Measurements from ENCODE around the gene NT5C2. TPM values are rescaled to one million over a fixed set of nuclear protein-coding genes. Genes with fewer than 3 reads are reported as not detected.

The NT5C2 gene
- total and polyA plus RNA-seq, 5 donors from 2014 or later = 52.4 to 59.6 (median 56.9) TPM

DNA sequence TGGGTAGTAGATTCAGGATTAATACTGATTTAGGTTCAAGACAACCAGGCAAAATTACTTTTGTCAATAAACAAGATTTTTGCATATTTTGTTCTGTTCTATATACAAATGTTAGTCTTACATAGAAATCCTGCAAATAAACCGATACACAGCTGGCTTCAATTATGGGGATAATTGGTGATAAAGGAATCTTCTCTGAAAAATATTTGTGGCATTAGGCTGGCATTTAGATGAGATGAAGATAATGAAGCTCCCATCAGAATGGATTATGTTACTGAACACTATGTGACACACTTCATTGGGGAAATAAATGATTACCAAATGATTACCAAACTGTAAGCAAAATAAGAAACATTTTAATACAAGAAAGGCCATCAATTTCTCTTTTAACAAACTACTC, 65.8 kb downstream of the NT5C2 start:
- DNase-seq (no peak), ATAC-seq (ENCODE audit: low read depth in 2 of 2) (no peak)
- H3K27ac ChIP-seq (ENCODE audit: insufficient read depth, low read length, poor library complexity, severe bottlenecking) = no peak overlapping the region
- peaks cover 9% of the 10 kb centered on the region for H3K36me3 ChIP-seq (ENCODE audit: control insufficient read depth, insufficient read depth, low read length)
- H3K27ac Mint-ChIP-seq = no peak overlapping the region
- H3K9me3 ChIP-seq (ENCODE audit: control insufficient read depth in 2 of 2, low read length in 2 of 2) = no peaks in the 10 kb centered on the region
- no peak overlapping the region for H3K4me3 Mint-ChIP-seq
- peaks cover 9 to 21% (median 11%) of the 10 kb centered on the region in 4 donors for H3K4me1 Mint-ChIP-seq
- no peaks in the 10 kb centered on the region for H3K4me1 ChIP-seq (ENCODE audit: control insufficient read depth, insufficient read depth, low read length, poor library complexity, severe bottlenecking)
- H3K27me3 Mint-ChIP-seq = no peaks in the 10 kb centered on the region
- no peaks in the 10 kb centered on the region for H3K27me3 ChIP-seq (ENCODE audit: control insufficient read depth, insufficient read depth, low read length)
- peaks cover 0 to 2% (median 0%) of the 10 kb centered on the region in 7 donors for H3K9me3 Mint-ChIP-seq
- peaks cover 15% of the 10 kb centered on the region for H3K36me3 Mint-ChIP-seq
- no peak overlapping the region for H3K4me3 ChIP-seq (ENCODE audit: low read depth, low read length)

- Mint-ChIP-seq H3K4me3 (no peak overlapping the region), H3K9me3 (no peaks in the 10 kb centered on the region), H3K36me3 (peaks cover 9% of the 10 kb centered on the region), H3K4me1 (peaks cover 8 to 21% (median 11%) of the 10 kb centered on the region in 4 donors), H3K27me3 (no peaks in the 10 kb centered on the region), H3K27ac (no peak overlapping the region)
- no peaks in the 10 kb centered on the region for H3K9me3 ChIP-seq (ENCODE audit: control insufficient read depth in 2 of 2, low read length in 2 of 2)
- no peaks in the 10 kb centered on the region for H3K4me1 ChIP-seq (ENCODE audit: control insufficient read depth, insufficient read depth, low read length, poor library complexity, severe bottlenecking)
- no peaks in the 10 kb centered on the region for H3K27me3 ChIP-seq (ENCODE audit: control insufficient read depth, insufficient read depth, low read length)
- no peak overlapping the region for H3K27ac ChIP-seq (ENCODE audit: insufficient read depth, low read length, poor library complexity, severe bottlenecking)
- peaks cover 8% of the 10 kb centered on the region for H3K36me3 ChIP-seq (ENCODE audit: control insufficient read depth, insufficient read depth, low read length)
- no peak overlapping the region for H3K4me3 ChIP-seq (ENCODE audit: low read depth, low read length)
- DNase-seq = no peak
- ATAC-seq (ENCODE audit: low read depth in 2 of 2) = no peak
These were observed 67.5 kb downstream of the NT5C2 start for GRCh38 chr10:103125323-103126267.

GRCh38 chr10:103124420-103125096, 68.5 kb downstream of the NT5C2 start:
- H3K36me3 ChIP-seq (ENCODE audit: control insufficient read depth, insufficient read depth, low read length) = peaks cover 8% of the 10 kb centered on the region

GRCh38 chr10:103123282-103124024, 69.6 kb downstream of the NT5C2 start:
- H3K36me3 Mint-ChIP-seq = peaks cover 8% of the 10 kb centered on the region
- no peaks in the 10 kb centered on the region for H3K27me3 ChIP-seq (ENCODE audit: control insufficient read depth, insufficient read depth, low read length)
- no peaks in the 10 kb centered on the region for H3K27me3 Mint-ChIP-seq
- no peak overlapping the region for H3K27ac ChIP-seq (ENCODE audit: insufficient read depth, low read length, poor library complexity, severe bottlenecking)
- no peak overlapping the region for H3K27ac Mint-ChIP-seq
- no peak for DNase-seq
- H3K4me1 Mint-ChIP-seq = peaks cover 8 to 22% (median 11%) of the 10 kb centered on the region in 4 donors
- H3K4me3 ChIP-seq (ENCODE audit: low read depth, low read length) = no peak overlapping the region
- no peak for ATAC-seq (ENCODE audit: low read depth in 2 of 2)
- no peaks in the 10 kb centered on the region for H3K9me3 ChIP-seq (ENCODE audit: control insufficient read depth in 2 of 2, low read length in 2 of 2)
- H3K36me3 ChIP-seq (ENCODE audit: control insufficient read depth, insufficient read depth, low read length) = peaks cover 8% of the 10 kb centered on the region
- H3K4me1 ChIP-seq (ENCODE audit: control insufficient read depth, insufficient read depth, low read length, poor library complexity, severe bottlenecking) = no peaks in the 10 kb centered on the region
- H3K4me3 Mint-ChIP-seq = no peak overlapping the region
- no peaks in the 10 kb centered on the region for H3K9me3 Mint-ChIP-seq

More at GRCh38 chr10:103124420-103125096, 68.5 kb downstream of the NT5C2 start:
- no peaks in the 10 kb centered on the region for H3K4me1 ChIP-seq (ENCODE audit: control insufficient read depth, insufficient read depth, low read length, poor library complexity, severe bottlenecking)
- Mint-ChIP-seq H3K9me3 (no peaks in the 10 kb centered on the region), H3K36me3 (peaks cover 8% of the 10 kb centered on the region), H3K27ac (no peak overlapping the region), H3K27me3 (no peaks in the 10 kb centered on the region), H3K4me3 (no peak overlapping the region), H3K4me1 (peaks cover 8 to 22% (median 11%) of the 10 kb centered on the region in 4 donors)
- no peaks in the 10 kb centered on the region for H3K9me3 ChIP-seq (ENCODE audit: control insufficient read depth in 2 of 2, low read length in 2 of 2)
- H3K27me3 ChIP-seq (ENCODE audit: control insufficient read depth, insufficient read depth, low read length) = no peaks in the 10 kb centered on the region
- no peak overlapping the region for H3K4me3 ChIP-seq (ENCODE audit: low read depth, low read length)
- DNase-seq (no peak), ATAC-seq (ENCODE audit: low read depth in 2 of 2) (no peak)
- H3K27ac ChIP-seq (ENCODE audit: insufficient read depth, low read length, poor library complexity, severe bottlenecking) = no peak overlapping the region

GRCh38 chr10:103120977-103121735, 71.9 kb downstream of the NT5C2 start:
- ATAC-seq (ENCODE audit: low read depth in 2 of 2) = no peak
- H3K27ac Mint-ChIP-seq = no peak overlapping the region

DNA sequence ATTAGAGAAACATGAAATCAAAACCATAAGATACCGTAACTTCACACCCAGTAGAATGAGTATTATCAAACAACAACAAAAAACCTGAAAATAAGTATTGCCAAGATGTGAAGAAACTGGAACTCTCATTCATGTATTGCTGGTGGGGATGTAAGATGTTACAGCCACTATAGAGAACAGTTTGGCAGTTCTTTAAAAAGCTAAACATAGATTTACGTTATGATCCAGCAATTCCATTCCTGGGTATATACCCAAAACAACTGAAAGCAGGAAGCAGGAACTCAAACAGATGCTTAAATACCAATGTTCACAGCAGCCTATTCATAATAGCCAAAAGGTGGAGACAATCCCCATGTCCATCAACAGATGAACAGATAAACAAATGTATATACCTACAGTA, 72.5 kb downstream of the NT5C2 start:
- Mint-ChIP-seq H3K27me3 (no peaks in the 10 kb centered on the region), H3K9me3 (no peaks in the 10 kb centered on the region), H3K27ac (no peak overlapping the region), H3K4me3 (no peak overlapping the region), H3K36me3 (peaks cover 4% of the 10 kb centered on the region), H3K4me1 (peaks cover 5 to 16% (median 11%) of the 10 kb centered on the region in 4 donors)
- Histone ChIP-seq H3K27ac (ENCODE audit: insufficient read depth, low read length, poor library complexity, severe bottlenecking) (no peak overlapping the region), H3K36me3 (ENCODE audit: control insufficient read depth, insufficient read depth, low read length) (peaks cover 5% of the 10 kb centered on the region), H3K27me3 (ENCODE audit: control insufficient read depth, insufficient read depth, low read length) (no peaks in the 10 kb centered on the region), H3K9me3 (ENCODE audit: control insufficient read depth in 2 of 2, low read length in 2 of 2) (no peaks in the 10 kb centered on the region), H3K4me3 (ENCODE audit: low read depth, low read length) (no peak overlapping the region), H3K4me1 (ENCODE audit: control insufficient read depth, insufficient read depth, low read length, poor library complexity, severe bottlenecking) (no peaks in the 10 kb centered on the region)
- ATAC-seq (ENCODE audit: low read depth in 2 of 2) = no peak
- DNase-seq = no peak

More at GRCh38 chr10:103120977-103121735, 71.9 kb downstream of the NT5C2 start:
- H3K27ac ChIP-seq (ENCODE audit: insufficient read depth, low read length, poor library complexity, severe bottlenecking) = no peak overlapping the region
- no peaks in the 10 kb centered on the region for H3K9me3 ChIP-seq (ENCODE audit: control insufficient read depth in 2 of 2, low read length in 2 of 2)
- no peak overlapping the region for H3K4me3 ChIP-seq (ENCODE audit: low read depth, low read length)
- Mint-ChIP-seq H3K36me3 (peaks cover 8% of the 10 kb centered on the region), H3K4me1 (peaks cover 10 to 18% (median 13%) of the 10 kb centered on the region in 4 donors), H3K27me3 (no peaks in the 10 kb centered on the region), H3K4me3 (no peak overlapping the region), H3K9me3 (no peaks in the 10 kb centered on the region)
- H3K4me1 ChIP-seq (ENCODE audit: control insufficient read depth, insufficient read depth, low read length, poor library complexity, severe bottlenecking) = no peaks in the 10 kb centered on the region
- H3K27me3 ChIP-seq (ENCODE audit: control insufficient read depth, insufficient read depth, low read length) = no peaks in the 10 kb centered on the region
- no peak for DNase-seq
- H3K36me3 ChIP-seq (ENCODE audit: control insufficient read depth, insufficient read depth, low read length) = peaks cover 8% of the 10 kb centered on the region

DNA sequence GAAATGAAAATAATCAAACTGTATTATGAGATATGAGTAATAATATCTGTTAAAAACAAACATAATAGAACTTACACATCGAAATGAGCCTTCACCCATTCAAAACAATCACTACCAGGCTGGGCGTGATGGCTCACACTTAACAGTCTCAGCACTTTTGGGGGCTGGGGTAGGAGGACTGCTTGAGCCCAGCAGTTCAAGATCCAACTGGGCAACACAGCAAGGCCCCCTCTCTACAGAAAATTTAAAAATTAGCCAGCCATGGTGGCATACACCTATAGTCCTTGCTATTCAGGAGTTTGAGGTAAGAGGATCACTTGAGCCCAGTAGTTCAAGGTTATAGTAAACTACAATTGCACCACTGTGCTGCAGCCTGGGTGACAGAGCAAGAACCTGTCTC, 75.8 kb downstream of the NT5C2 start:
- DNase-seq (no peak), ATAC-seq (ENCODE audit: low read depth in 2 of 2) (no peak)
- Histone ChIP-seq H3K27ac (ENCODE audit: insufficient read depth, low read length, poor library complexity, severe bottlenecking) (no peak overlapping the region), H3K9me3 (ENCODE audit: control insufficient read depth in 2 of 2, low read length in 2 of 2) (no peaks in the 10 kb centered on the region), H3K27me3 (ENCODE audit: control insufficient read depth, insufficient read depth, low read length) (no peaks in the 10 kb centered on the region), H3K4me1 (ENCODE audit: control insufficient read depth, insufficient read depth, low read length, poor library complexity, severe bottlenecking) (no peaks in the 10 kb centered on the region), H3K4me3 (ENCODE audit: low read depth, low read length) (no peak overlapping the region), H3K36me3 (ENCODE audit: control insufficient read depth, insufficient read depth, low read length) (no peaks in the 10 kb centered on the region)
- Mint-ChIP-seq H3K36me3 (no peaks in the 10 kb centered on the region), H3K27me3 (no peaks in the 10 kb centered on the region), H3K9me3 (no peaks in the 10 kb centered on the region), H3K4me1 (peaks cover 5 to 12% (median 9%) of the 10 kb centered on the region in 4 donors), H3K4me3 (no peak overlapping the region), H3K27ac (no peak overlapping the region)

Measured in CD4-positive, CD25-positive, alpha-beta regulatory T cell (primary cell).